ENCODE measurements around the gene RIN3. TPM values are rescaled to one million over a fixed set of nuclear protein-coding genes. Genes with fewer than 3 reads are reported as not detected.

RIN3 gene
- total RNA-seq, 4 donors from 2014 or later = 2.1 to 10.4 (median 7.2) TPM

DNA sequence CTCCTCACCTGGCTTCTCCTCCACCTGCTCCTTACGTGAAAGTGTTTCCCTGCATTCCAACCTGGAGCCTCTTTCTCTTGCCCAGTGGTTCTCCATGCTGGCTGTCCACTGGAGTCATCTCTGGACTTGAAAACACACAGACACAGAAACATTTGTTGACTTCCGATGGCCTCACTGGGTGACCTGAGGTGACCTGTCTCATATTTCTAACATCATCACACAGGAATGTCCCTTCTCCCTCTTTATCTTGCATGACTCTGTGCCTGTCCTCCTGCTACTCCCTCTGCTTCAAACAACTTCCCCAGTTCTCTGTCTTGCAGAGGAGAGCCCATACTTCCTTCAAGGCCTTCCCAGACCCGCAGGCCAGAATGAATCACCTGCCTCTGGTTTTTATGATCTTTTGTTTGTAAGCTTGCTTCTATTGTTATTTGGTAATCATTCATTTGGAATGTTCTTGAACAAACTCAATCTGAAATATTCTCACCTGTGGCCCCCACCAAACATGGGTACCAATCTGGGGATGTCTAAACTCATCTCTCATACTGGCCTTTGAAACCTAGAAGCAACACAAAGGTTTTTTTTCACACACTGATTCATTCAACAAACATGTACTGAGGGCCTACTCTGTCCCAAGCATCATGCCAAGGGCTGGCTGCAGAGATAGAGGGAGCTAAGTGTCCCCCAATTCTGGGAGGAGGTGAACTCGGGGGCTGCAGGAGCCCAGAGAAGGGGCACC is 9.7 kb upstream of the RIN3 start:
- no peak overlapping the region for H3K27ac ChIP-seq
- TF ChIP-seq POLR2A (IDR thresholded peaks at IDR 0.05) = no peak
- no peak for TF ChIP-seq EP300 (IDR thresholded peaks at IDR 0.05)
- no peak for TF ChIP-seq POLR2AphosphoS5 (IDR thresholded peaks at IDR 0.05)
- TF ChIP-seq, protein P1, sequence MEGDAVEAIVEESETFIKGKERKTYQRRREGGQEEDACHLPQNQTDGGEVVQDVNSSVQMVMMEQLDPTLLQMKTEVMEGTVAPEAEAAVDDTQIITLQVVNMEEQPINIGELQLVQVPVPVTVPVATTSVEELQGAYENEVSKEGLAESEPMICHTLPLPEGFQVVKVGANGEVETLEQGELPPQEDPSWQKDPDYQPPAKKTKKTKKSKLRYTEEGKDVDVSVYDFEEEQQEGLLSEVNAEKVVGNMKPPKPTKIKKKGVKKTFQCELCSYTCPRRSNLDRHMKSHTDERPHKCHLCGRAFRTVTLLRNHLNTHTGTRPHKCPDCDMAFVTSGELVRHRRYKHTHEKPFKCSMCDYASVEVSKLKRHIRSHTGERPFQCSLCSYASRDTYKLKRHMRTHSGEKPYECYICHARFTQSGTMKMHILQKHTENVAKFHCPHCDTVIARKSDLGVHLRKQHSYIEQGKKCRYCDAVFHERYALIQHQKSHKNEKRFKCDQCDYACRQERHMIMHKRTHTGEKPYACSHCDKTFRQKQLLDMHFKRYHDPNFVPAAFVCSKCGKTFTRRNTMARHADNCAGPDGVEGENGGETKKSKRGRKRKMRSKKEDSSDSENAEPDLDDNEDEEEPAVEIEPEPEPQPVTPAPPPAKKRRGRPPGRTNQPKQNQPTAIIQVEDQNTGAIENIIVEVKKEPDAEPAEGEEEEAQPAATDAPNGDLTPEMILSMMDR (IDR thresholded peaks at IDR 0.05) = no peak
- no peaks in the 10 kb centered on the region for H3K9me3 ChIP-seq
- H3K4me1 ChIP-seq = peaks cover 4% of the 10 kb centered on the region
- H3K36me3 ChIP-seq = no peaks in the 10 kb centered on the region
- H3K4me3 ChIP-seq = no peak overlapping the region
- WGBS = 71% methylated on average over 4 of the region's 4 CpGs
- peak in 1 of 2 donors; percentile 28 for DNase-seq (ENCODE audit: low spot score in 2 of 2)
- no peaks in the 10 kb centered on the region for H3K27me3 ChIP-seq

DNA sequence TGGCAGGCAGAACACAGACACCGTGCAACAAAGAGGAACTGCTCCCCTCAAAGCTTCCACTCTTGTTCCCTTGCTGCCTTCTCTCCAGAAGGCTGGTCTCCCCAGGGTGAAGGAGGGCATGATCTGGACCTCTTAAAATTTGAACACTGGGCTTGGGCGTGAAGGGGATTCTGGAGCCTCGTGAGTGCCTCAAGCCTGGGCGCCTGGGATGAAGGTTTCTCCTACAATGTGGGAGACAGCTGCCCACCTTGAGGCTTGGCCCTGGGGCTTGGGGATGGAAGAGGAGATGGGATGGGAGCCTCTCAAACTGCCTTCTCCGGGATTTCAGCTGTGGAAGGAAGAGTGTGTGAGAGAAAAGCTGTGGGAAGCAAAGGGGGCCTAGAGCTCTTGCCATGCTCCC is 7.8 kb upstream of the RIN3 start:
- 90% methylated on average over 5 of the region's 5 CpGs for WGBS
- Histone ChIP-seq H3K36me3 (no peaks in the 10 kb centered on the region), H3K4me3 (no peak overlapping the region), H3K27me3 (no peaks in the 10 kb centered on the region), H3K4me1 (peaks cover 4% of the 10 kb centered on the region), H3K27ac (no peak overlapping the region), H3K9me3 (no peaks in the 10 kb centered on the region)
- no peak for DNase-seq (ENCODE audit: low spot score in 2 of 2)
- TF ChIP-seq EP300 (IDR thresholded peaks at IDR 0.05) (no peak), POLR2A (IDR thresholded peaks at IDR 0.05) (no peak), POLR2AphosphoS5 (IDR thresholded peaks at IDR 0.05) (no peak)
- TF ChIP-seq, protein P1 (IDR thresholded peaks at IDR 0.05) = no peak

DNA sequence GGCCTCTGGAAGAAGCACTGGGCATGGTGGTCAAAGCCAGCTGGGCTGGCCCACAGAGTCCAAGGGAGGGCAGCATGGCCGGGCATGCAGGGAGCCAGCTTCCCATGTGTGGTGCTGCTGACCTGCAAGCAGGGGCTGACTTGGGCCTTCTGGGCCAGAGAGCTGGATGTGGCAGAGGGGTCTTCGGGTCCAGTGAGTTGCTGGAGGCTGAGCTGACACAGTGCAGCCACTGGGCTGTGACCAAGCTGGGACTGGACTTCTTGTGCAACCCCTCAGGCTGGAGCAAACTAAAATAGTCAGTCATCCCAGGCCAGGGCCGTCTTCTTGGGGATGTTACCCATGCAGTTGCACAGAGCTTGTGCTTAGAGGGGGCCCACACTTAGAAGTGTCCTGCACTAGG is 7.3 kb upstream of the RIN3 start:
- peaks cover 6% of the 10 kb centered on the region for H3K4me1 ChIP-seq
- WGBS = 90% methylated on average over 2 of the region's 3 CpGs

DNA sequence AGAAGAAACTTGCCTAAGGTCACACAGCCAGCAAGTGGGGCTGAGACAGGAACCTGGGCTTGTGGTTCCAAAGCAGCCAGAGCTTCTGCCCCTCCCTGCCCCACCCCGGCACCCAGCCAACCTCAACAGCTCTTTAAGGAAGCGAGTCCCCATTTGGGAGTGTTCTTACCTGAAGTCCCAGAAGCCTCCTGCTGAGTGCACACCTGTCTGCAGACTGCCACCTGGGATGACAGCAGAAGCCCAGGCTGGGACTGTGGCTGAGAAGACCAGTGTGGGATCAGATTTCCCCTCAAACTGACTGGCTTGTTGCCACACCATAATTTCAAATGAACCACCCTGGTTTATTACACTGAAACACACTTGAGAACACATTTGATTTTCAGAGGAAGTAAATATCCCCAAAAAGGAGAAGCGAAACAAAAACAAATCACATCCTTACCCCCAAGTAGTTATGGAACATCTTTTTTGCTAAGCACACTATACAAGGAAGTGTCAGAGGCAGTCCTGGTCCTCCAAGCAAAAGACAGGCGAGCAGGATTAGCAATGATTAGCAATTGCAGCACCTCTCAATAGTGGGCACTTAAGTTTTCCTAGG is 6.3 kb upstream of the RIN3 start:
- DNase-seq (ENCODE audit: low spot score in 2 of 2) = no peak
- H3K27me3 ChIP-seq = no peaks in the 10 kb centered on the region
- no peak overlapping the region for H3K27ac ChIP-seq
- WGBS = 65% methylated on average over 4 of the region's 4 CpGs
- peaks cover 11% of the 10 kb centered on the region for H3K4me1 ChIP-seq
- no peaks in the 10 kb centered on the region for H3K9me3 ChIP-seq
- TF ChIP-seq POLR2AphosphoS5 (IDR thresholded peaks at IDR 0.05) (no peak), EP300 (IDR thresholded peaks at IDR 0.05) (no peak), POLR2A (IDR thresholded peaks at IDR 0.05) (no peak)
- TF ChIP-seq, protein P1 (IDR thresholded peaks at IDR 0.05) = no peak
- H3K4me3 ChIP-seq = no peak overlapping the region
- H3K36me3 ChIP-seq = no peaks in the 10 kb centered on the region

More for the DNA sequence above, 7.3 kb upstream of the RIN3 start:
- Histone ChIP-seq H3K36me3 (no peaks in the 10 kb centered on the region), H3K27ac (no peak overlapping the region), H3K9me3 (no peaks in the 10 kb centered on the region), H3K27me3 (no peaks in the 10 kb centered on the region), H3K4me3 (no peak overlapping the region)
- DNase-seq (ENCODE audit: low spot score in 2 of 2) = no peak
- TF ChIP-seq EP300 (IDR thresholded peaks at IDR 0.05) = no peak
- TF ChIP-seq POLR2AphosphoS5 (IDR thresholded peaks at IDR 0.05) = no peak
- no peak for TF ChIP-seq POLR2A (IDR thresholded peaks at IDR 0.05)
- TF ChIP-seq, protein P1 (IDR thresholded peaks at IDR 0.05) = no peak

DNA sequence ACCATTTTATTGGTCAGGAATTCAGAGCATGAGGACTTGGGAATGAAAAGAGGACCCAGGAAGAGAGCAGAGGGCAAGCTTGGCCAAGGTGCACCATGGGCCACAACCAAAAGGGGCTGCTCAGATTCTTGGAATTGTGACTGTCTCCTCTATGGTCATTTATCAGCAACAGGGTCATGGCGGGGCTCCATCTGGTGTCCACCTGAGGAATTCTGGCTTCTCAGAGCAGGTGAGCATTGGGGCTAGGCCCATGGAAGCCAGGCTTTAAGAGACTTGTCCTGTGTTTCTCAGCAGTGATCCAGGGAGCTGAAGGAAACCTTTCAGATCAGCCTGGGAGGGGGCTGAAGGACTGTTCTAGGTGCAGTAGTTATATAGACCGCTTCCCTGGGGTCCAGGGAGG is 2.6 kb upstream of the RIN3 start:
- DNase-seq (ENCODE audit: low spot score in 2 of 2) = peak in 1 of 2 donors; percentile 48
- no peak overlapping the region for H3K27ac ChIP-seq
- WGBS = 91% methylated on average over 2 of the region's 2 CpGs

More for the DNA sequence above, 2.6 kb upstream of the RIN3 start:
- no peak for TF ChIP-seq POLR2A (IDR thresholded peaks at IDR 0.05)
- TF ChIP-seq EP300 (IDR thresholded peaks at IDR 0.05) = no peak
- Histone ChIP-seq H3K27me3 (no peaks in the 10 kb centered on the region), H3K9me3 (no peaks in the 10 kb centered on the region), H3K4me3 (no peak overlapping the region), H3K4me1 (peaks cover 28% of the 10 kb centered on the region), H3K36me3 (no peaks in the 10 kb centered on the region)

Measured in suprapubic skin (tissue), 4 donors.